HG02943 (cell line): ENCODE data around the gene TPST1.
"Not testable (repeated sequence)": the region's sequence is repeated elsewhere in the genome, so short reads cannot be mapped to it uniquely, and the experiment has no call there.

Experiments
- ATAC-seq: cut with Tn5 transposase; IDR thresholded peaks from one replicate; pipeline ENCODE4 v1.9.1; 2021; ENCODE audit warnings: mild to moderate bottlenecking, low read depth, moderate library complexity; ENCODE audit not compliant: unreplicated experiment

TPST1 gene

DNA sequence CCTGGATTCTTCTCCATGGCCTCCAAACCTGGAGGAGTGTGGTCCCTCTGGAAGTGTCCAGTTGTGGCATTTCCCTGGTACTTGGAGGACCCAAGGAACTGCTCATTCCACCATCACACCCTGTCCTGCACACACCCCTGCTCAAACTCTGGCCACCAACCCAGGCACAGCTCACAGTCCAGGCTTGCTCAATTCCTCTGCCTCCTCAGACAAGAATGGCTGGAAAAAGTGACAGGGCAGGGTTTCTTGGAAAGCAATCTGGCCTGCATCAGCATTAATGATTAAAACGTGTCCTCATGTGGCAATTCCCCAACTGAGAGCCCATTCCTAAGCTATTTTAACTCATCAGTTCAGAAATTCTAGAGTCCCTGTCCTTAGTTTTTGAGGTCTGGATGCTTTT, 17.2 kb upstream of the TPST1 start:
- no peak for ATAC-seq

GRCh38 chr7:66188645-66189044, 16.5 kb upstream of the TPST1 start:
- no peak for ATAC-seq

DNA sequence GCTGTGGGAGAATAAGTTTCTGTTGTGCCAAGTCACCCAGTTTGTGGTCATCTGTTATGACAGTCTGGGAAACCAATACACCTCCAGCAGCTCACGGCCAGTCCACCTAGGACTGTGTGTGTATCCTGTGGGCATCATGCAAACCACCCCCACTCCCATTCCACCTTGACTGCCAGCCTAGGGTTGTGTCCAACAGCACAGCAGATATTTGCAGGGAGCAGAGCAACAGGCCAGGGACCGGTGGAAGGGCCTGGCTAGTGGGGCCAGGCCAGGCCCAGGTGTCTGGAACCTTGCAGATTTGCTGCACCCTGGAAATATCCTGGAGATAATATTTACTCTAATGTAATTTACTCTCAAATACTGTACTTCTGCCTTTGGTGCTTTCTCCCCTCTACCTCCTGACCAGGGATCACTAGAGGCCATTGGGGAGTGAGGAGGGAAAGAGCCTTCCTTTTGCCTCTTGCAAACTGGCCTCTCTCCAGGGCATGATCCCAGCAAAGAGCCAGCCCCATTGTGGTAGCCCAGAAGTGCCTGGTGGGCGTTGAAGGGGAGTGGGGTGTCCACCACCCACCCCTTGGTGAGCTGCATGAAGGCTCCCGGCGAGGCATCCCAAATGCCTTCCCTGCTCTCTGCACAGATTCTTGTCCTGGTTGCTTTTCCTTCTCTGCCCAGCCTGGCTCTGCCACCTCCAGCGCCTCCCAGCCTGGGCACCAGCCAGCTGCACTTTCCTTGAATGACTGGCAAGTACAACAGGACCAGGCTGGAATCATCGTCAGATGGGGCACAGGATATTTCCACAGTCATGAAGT, 15.2 kb upstream of the TPST1 start:
- ATAC-seq: no peak

DNA sequence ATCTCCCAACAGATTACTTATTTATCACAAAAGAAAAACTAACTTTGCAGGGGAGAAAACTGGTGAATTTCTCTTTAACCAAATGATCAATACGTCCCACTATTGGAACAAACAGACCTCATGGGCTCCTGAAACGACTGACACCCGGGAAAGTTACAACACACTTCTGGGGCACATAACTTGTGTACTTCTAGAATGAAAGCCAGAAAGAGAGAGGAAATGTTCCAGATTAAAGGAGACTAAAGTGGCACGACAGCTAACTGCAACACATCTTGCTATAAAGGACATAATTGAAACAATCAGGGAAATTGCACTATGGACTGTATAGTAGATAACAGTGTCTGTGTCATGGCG, 14.7 kb upstream of the TPST1 start:
- ATAC-seq: no peak

DNA sequence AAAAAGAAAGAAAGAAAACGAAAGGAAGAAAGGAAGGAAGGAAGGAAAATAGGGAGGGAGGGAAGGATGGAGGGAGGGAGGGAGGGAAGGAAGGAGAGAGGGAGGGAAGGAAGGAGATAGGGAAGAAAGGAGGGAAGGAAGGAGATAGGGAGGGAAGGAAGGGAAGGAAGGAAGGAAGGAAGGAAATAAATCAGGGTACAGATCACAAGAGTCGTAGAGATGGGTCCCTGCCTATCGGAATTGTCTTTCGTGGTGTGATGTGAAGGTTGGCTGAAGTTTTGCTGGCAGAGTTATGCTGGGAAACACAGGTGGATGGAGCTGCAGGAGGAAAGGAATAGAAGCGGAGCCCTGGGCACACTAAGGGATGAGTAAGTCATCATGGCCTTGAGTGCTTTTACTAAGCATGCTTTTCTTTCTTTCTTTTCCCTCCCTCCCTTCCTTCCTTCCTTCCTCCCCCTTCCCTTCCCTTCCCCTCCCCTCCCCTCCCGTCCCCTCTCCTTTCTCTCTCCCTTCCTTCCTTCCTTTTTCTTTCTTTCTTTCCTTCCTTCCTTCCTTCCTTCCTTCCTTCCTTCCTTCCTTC, 11.9 kb upstream of the TPST1 start:
- no peak for ATAC-seq

- ATAC-seq: no peak
Observed at GRCh38 chr7:66198469-66198868, 6.7 kb upstream of the TPST1 start.

DNA sequence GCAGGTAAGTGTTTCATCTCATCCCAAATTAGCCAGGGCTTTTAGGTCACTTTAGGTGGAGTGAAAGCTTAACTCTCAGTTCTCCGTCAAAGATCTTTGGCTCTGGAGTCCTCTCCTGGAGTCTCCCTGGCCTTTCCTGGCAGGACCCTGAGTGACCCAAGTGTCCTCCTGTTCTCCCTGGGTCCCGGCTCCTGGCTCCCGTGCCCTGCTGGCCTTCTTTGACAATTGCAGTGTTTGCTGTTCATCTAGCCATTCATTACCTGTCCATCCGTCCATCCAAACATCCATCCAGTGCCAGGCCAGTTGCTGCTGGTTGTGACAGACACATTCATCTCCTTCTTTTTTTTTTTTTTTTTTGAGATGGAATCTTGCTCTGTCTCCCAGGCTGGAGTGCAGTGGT, 6.2 kb upstream of the TPST1 start:
- no peak for ATAC-seq

GRCh38 chr7:66202441-66202840, 2.7 kb upstream of the TPST1 start:
- ATAC-seq: no peak

DNA sequence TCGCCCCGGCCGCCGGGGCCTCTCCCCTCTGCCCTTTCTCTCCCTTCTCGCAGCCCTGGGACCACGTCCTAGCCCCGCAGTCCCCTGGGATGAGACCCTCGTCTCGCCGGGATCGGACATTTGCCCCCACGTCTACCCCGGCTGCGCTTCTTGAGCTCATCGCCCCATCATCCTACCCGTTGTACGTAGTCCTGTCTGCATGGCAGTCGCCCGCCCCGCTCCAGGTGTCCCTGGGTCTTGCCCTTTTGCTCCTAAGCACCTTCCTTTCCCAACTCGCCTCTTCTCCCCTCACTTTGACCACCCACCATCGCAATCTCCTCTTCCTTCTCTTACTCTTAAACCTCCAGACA, 582 bp downstream of the TPST1 start:
- peak; percentile 27 for ATAC-seq

GRCh38 chr7:66206119-66206933, 1.2 kb downstream of the TPST1 start:
- ATAC-seq: no peak

- no peak for ATAC-seq
Observed at GRCh38 chr7:66206934-66207240, 1.8 kb downstream of the TPST1 start.

- no peak for ATAC-seq
Observed at GRCh38 chr7:66207540-66207939, 2.4 kb downstream of the TPST1 start.

GRCh38 chr7:66211429-66211828, 6.3 kb downstream of the TPST1 start:
- ATAC-seq: no peak

GRCh38 chr7:66213637-66214036, 8.5 kb downstream of the TPST1 start:
- ATAC-seq: no peak

DNA sequence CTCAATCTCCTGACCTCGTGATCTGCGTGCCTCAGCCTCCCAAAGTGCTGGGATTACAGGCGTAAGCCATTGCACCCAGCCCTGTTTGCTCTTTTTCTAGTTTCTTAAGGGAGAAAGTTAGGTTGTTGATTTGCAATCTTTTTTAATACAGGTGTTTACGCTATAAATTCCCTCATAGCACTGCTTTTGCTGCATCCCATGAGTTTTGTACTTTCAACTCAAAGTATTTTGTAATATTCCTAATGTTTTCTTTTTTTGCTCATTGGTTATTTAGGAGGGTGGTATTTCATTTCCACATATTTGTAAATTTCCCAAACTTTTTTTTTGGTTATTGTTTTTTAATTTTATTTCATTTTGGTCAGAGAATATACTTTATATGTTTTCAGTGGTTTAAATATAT, 11.6 kb downstream of the TPST1 start:
- ATAC-seq: no peak

DNA sequence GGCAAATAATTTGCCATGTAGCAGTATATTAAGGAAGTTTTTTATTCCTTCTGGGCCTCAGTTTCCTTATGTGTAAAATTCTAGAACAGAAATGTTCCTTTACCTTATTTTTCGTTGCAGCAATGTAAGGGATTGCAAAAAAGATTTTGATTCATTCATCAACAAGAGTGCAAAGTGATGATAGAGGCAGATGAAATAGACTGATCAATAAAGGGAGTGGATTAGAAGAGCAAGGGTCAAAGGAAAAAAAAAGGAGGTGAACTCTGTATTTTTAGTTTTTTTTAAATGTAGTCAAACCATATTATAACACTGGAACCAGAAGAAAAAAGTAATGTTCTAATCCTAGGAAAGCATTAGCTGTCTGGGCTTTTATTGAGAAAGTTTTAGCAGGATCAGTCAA, 14.7 kb downstream of the TPST1 start:
- ATAC-seq: no peak

DNA sequence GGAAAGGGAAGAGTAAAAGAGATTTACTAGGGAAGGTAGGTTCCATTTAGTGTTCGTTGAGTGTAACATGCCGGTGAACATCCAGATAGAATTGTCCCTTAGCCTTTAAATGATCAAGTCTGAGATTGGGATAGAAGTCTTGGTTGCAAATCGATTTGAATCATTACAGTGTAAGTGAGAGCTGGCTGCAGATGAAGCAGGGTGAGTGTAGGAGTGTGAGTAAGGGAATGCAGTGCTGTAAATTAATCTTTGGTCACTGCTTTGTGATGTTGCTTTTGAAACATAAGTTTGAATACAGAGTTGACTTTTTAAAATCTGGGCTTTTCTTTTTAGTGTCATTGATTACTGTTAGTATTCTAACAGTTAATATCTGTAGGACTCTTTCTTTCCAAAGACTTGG, 16.3 kb downstream of the TPST1 start:
- ATAC-seq: no peak

- ATAC-seq: no peak
Observed at GRCh38 chr7:66227808-66228207, 22.7 kb downstream of the TPST1 start.

DNA sequence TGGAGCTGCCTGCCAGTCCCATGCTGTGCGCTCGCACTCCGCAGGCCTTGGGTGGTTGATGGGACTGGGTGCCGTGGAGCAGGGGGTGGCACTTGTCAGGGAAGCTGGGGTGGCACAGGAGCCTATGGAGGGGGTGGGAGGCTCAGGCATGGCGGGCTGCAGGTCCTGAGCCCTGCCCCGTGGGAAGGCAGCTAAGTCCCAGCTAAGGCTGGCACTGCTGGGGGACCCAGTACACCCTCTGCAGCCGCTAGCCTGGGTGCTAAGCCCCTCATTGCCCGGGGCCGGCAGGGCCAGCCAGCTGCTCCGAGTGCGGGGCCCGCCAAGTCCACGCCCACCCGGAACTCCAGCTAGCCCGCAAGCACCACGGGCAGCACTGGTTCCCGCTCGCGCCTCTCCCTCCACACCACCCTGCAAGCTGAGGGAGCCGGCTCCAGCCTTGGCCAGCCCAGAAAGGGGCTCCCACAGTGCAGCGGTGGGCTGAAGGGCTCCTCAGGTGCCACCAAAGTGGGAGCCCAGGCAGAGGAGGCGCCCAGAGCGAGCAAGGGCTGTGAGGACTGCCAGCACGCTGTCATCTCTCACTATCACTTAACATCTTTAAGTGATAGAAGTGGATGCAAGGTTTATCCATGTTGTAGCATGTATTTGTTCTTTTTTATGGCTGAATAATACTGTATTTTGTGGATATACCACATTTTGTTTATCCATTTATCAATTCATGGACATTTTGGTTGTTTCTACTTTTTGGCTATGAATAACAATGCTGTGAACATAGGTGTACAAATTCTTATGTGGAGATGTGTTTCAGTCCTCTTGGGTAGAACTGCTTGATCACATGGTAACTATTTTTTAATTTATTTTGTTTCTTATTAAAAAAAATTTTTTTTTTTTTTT, 26.4 kb downstream of the TPST1 start:
- ATAC-seq: not testable (repeated sequence)

GRCh38 chr7:66233638-66234037, 28.5 kb downstream of the TPST1 start:
- no peak for ATAC-seq

DNA sequence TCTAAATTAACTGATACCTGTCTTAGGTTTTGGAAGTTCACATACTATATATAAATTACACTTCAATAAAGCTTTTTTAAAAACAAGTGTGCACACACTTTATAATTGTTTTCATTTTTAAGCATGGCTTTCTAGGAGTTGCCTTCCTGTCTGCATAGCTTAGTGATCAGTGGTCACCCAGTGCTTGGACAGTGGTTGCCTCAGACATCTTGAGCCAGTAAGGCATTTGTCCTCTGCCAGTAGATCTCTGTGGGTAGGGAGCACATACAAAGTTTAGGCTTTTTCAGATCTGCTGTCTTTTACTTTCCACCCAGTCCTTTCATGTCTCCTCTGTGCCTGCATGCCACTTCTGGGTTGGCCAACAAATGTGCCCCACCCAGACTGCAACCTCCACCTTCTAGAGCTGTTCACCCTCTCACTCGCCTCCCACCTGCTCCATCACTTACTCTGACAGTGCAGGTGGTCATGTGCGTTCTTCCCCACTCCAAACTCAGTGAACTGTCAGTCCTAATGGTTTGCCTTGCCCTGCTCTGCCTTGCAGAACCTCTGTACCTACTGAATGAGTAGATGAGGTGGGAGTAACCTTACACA, 31.7 kb downstream of the TPST1 start:
- no peak for ATAC-seq
